ENCODE measurements around the gene TRERF1. TPM values are rescaled to one million over a fixed set of nuclear protein-coding genes. Genes with fewer than 3 reads are reported as not detected.

The TRERF1 gene
- total RNA-seq (2022) (0.39 and 0.49 TPM in 2 replicates), Bru-seq, nascent RNA (percentile 23 among the genes with signal in this experiment), BruChase-seq, experiment 1, labeled RNA remaining after a 2-hour chase (percentile 23 among the genes with signal in this experiment), BruChase-seq, experiment 2, labeled RNA remaining after a 6-hour chase (percentile 21 among the genes with signal in this experiment)
- long read RNA-seq = 0 reads

GRCh38 chr6:42451333-42452170, at the start of gene TRERF1:
Gene TRERF1, minus strand, starts transcription at chr6:42451926. Its CDS starts 182,336 bp downstream, at chr6:42269590.
- Mint-ChIP-seq H3K4me1 (ENCODE audit: low read depth, unreplicated experiment) (peaks cover 8% of the 10 kb centered on the region), H3K27ac (ENCODE audit: unreplicated experiment) (no peak within 1 kb of the TSS), H3K36me3 (ENCODE audit: insufficient read depth, unreplicated experiment) (no peaks in the 10 kb centered on the region), H3K9me3 (ENCODE audit: unreplicated experiment) (no peaks in the 10 kb centered on the region), H3K4me3 (ENCODE audit: unreplicated experiment) (peak within 1 kb of the TSS; percentile 69), H3K27me3 (ENCODE audit: insufficient read depth, unreplicated experiment) (peaks cover 5% of the 10 kb centered on the region)
- no TSS peak for BruUV-seq (replicated peaks)
- intact Hi-C loops (cut with micrococcal nuclease; ENCODE audit: unreplicated experiment) = no loop called here
- TF ChIP-seq CTCF (IDR thresholded peaks at IDR 0.05; ENCODE audit: insufficient read depth in 1 of 2, low read depth in 1 of 2, low read length in 1 of 2, severe bottlenecking in 1 of 2, unreplicated experiment in 1 of 2) = no peak
- Histone ChIP-seq H3K36me3 (ENCODE audit: control insufficient read depth, insufficient read depth, low read length) (no peaks in the 10 kb centered on the region), H3K9me3 (no peaks in the 10 kb centered on the region), H3K4me1 (0 out of 2 replicates have a peak, but pooled peaks cover 3% of the 10 kb centered on the region), H3K4me3 (ENCODE audit: low read depth, low read length) (peak within 1 kb of the TSS; percentile 79), H3K27me3 (replicated peaks; ENCODE audit: control insufficient read depth, insufficient read depth, low read length) (no peaks in the 10 kb centered on the region)
- DNase-seq = peak; percentile 20 to 38
- ChIA-PET POLR2A (interaction anchor here (0.6 kb wide), 2 partner anchors 226 to 327 kb away, joined by 3 read pairs; no protein-coding TSS in a partner anchor), CTCF (interaction anchor here (0.6 kb wide), 2 partner anchors 98 to 191 kb away, joined by 3 to 4 read pairs; no protein-coding TSS in a partner anchor)

- Mint-ChIP-seq H3K9me3 (ENCODE audit: unreplicated experiment) (peaks cover 11% of the 10 kb centered on the region), H3K27me3 (ENCODE audit: insufficient read depth, unreplicated experiment) (peaks cover 9% of the 10 kb centered on the region), H3K4me1 (ENCODE audit: low read depth, unreplicated experiment) (peaks cover 5% of the 10 kb centered on the region), H3K4me3 (ENCODE audit: unreplicated experiment) (no peak overlapping the region), H3K36me3 (ENCODE audit: insufficient read depth, unreplicated experiment) (no peaks in the 10 kb centered on the region), H3K27ac (ENCODE audit: unreplicated experiment) (no peak overlapping the region)
- POLR2A ChIA-PET = interaction anchor here (0.5 to 0.6 kb wide), 2 partner anchors 202 to 466 kb away, joined by 3 read pairs; no protein-coding TSS in a partner anchor
- intact Hi-C loops (cut with micrococcal nuclease; ENCODE audit: unreplicated experiment) = no loop called here
- TF ChIP-seq CTCF (IDR thresholded peaks at IDR 0.05; ENCODE audit: insufficient read depth in 1 of 2, low read depth in 1 of 2, low read length in 1 of 2, severe bottlenecking in 1 of 2, unreplicated experiment in 1 of 2) = peak in 1 of 2 experiments; percentile 49
- CTCF ChIA-PET = interaction anchor here (0.6 to 1.9 kb wide), 3 partner anchors 49 to 1211 kb away, joined by 3 to 12 read pairs (median 8); no protein-coding TSS in a partner anchor
- peak; percentile 47 to 53 for DNase-seq
- no peaks in the 10 kb centered on the region for H3K27me3 ChIP-seq (replicated peaks; ENCODE audit: control insufficient read depth, insufficient read depth, low read length)
- no peaks in the 10 kb centered on the region for H3K36me3 ChIP-seq (ENCODE audit: control insufficient read depth, insufficient read depth, low read length)
- H3K4me1 ChIP-seq = no peaks in the 10 kb centered on the region
- BruUV-seq (replicated peaks) = no TSS peak
- no peak overlapping the region for H3K4me3 ChIP-seq (ENCODE audit: low read depth, low read length)
- no peaks in the 10 kb centered on the region for H3K9me3 ChIP-seq
Measured at GRCh38 chr6:42498473-42499128, 46.9 kb upstream of the TRERF1 start.

Data from Caco-2 (cell line).